ENCODE data around the gene GHR.

GHR gene

DNA sequence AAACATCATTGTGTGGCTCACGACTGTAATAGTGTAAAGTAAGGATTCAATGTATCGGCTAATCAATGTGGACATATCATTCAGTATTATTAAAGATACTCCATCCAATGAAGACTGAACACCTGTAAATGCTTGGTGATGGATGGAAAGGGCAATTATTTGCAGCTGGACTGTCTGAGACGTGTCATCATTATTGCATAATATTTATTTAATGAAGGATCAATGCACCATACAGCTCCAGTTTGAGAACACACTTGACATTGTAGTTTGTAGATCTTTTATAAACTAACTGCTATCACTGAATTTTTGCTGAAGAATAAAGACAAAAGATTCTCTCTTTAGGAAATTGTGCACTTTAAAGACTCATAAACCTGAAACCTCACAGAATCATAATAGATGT, 215.7 kb downstream of the GHR start:
- Histone ChIP-seq H3K9me2 (replicated peaks; ENCODE audit: low read depth, low read length) (no peaks in the 10 kb centered on the region), H3K36me3 (ENCODE audit: insufficient read depth, low read length) (no peaks in the 10 kb centered on the region), H3K79me2 (ENCODE audit: insufficient read depth, low read length) (no peaks in the 10 kb centered on the region), H3K4me2 (ENCODE audit: low read depth, low read length, poor library complexity, severe bottlenecking) (no peak overlapping the region), H3K27me3 (ENCODE audit: insufficient read depth, low read length, poor library complexity, severe bottlenecking) (no peaks in the 10 kb centered on the region), H2AFZ (ENCODE audit: low read length) (no peak overlapping the region), H3K9me3 (ENCODE audit: insufficient read depth, low read depth, low read length) (no peaks in the 10 kb centered on the region), H3K9ac (ENCODE audit: low read depth, low read length, poor library complexity, severe bottlenecking) (no peak overlapping the region), H3F3A (ENCODE audit: low read depth) (no peaks in the 10 kb centered on the region), H3K4me1 (ENCODE audit: insufficient read depth, low read length, poor library complexity, severe bottlenecking) (no peaks in the 10 kb centered on the region), H3K4me3 (ENCODE audit: low read length, poor library complexity, severe bottlenecking) (no peak overlapping the region), H4K20me1 (ENCODE audit: insufficient read depth, low read length, poor library complexity, severe bottlenecking) (no peaks in the 10 kb centered on the region)
- TF ChIP-seq EZH2phosphoT487 (IDR thresholded peaks at IDR 0.05; ENCODE audit: borderline replicate concordance), result no peak
- TF ChIP-seq, protein P1, sequence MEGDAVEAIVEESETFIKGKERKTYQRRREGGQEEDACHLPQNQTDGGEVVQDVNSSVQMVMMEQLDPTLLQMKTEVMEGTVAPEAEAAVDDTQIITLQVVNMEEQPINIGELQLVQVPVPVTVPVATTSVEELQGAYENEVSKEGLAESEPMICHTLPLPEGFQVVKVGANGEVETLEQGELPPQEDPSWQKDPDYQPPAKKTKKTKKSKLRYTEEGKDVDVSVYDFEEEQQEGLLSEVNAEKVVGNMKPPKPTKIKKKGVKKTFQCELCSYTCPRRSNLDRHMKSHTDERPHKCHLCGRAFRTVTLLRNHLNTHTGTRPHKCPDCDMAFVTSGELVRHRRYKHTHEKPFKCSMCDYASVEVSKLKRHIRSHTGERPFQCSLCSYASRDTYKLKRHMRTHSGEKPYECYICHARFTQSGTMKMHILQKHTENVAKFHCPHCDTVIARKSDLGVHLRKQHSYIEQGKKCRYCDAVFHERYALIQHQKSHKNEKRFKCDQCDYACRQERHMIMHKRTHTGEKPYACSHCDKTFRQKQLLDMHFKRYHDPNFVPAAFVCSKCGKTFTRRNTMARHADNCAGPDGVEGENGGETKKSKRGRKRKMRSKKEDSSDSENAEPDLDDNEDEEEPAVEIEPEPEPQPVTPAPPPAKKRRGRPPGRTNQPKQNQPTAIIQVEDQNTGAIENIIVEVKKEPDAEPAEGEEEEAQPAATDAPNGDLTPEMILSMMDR (conservative IDR thresholded peaks at IDR 0.05; ENCODE audit: low read length), result no peak

DNA sequence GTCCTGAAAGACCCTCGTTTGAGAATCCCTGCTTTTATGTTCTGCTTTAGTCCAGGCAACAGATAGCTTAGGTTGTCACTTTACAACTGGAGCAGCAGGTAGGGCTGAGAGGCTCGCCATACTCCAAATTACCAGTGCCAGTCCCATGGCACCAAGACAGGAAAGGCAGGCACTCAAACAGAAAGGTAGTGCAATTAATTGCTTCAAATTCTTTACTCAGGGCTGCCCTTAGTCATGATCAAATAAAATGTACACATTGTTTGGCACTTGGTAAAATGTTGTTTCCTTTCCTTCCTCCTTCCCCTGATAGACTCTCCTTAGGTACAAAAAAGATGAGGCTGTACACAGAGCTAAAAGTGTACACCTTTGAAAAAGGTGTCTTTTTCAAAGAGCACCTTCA, 217.6 kb downstream of the GHR start:
- H3K9ac ChIP-seq (ENCODE audit: low read depth, low read length, poor library complexity, severe bottlenecking), result no peak overlapping the region
- H3K79me2 ChIP-seq (ENCODE audit: insufficient read depth, low read length), result no peaks in the 10 kb centered on the region
- H2AFZ ChIP-seq (ENCODE audit: low read length), result no peak overlapping the region
- H3K4me2 ChIP-seq (ENCODE audit: low read depth, low read length, poor library complexity, severe bottlenecking), result no peak overlapping the region
- no peaks in the 10 kb centered on the region for H3K9me2 ChIP-seq (replicated peaks; ENCODE audit: low read depth, low read length)
- no peaks in the 10 kb centered on the region for H3K27me3 ChIP-seq (ENCODE audit: insufficient read depth, low read length, poor library complexity, severe bottlenecking)
- TF ChIP-seq EZH2phosphoT487 (IDR thresholded peaks at IDR 0.05; ENCODE audit: borderline replicate concordance), result no peak
- TF ChIP-seq, protein P1 (conservative IDR thresholded peaks at IDR 0.05; ENCODE audit: low read length), result no peak
- H3K36me3 ChIP-seq (ENCODE audit: insufficient read depth, low read length), result no peaks in the 10 kb centered on the region
- H3K9me3 ChIP-seq (ENCODE audit: insufficient read depth, low read depth, low read length), result no peaks in the 10 kb centered on the region
- no peaks in the 10 kb centered on the region for H4K20me1 ChIP-seq (ENCODE audit: insufficient read depth, low read length, poor library complexity, severe bottlenecking)
- no peaks in the 10 kb centered on the region for H3F3A ChIP-seq (ENCODE audit: low read depth)
- no peaks in the 10 kb centered on the region for H3K4me1 ChIP-seq (ENCODE audit: insufficient read depth, low read length, poor library complexity, severe bottlenecking)
- H3K4me3 ChIP-seq (ENCODE audit: low read length, poor library complexity, severe bottlenecking), result no peak overlapping the region

- H3K9me2 ChIP-seq (replicated peaks; ENCODE audit: low read depth, low read length), result no peaks in the 10 kb centered on the region
These were observed 218.2 kb downstream of the GHR start for GRCh38 chr5:42641336-42642005.

More at GRCh38 chr5:42641336-42642005, 218.2 kb downstream of the GHR start:
- Histone ChIP-seq H4K20me1 (ENCODE audit: insufficient read depth, low read length, poor library complexity, severe bottlenecking) (no peaks in the 10 kb centered on the region), H3F3A (ENCODE audit: low read depth) (no peaks in the 10 kb centered on the region), H3K4me3 (ENCODE audit: low read length, poor library complexity, severe bottlenecking) (no peak overlapping the region), H3K36me3 (ENCODE audit: insufficient read depth, low read length) (no peaks in the 10 kb centered on the region), H3K9ac (ENCODE audit: low read depth, low read length, poor library complexity, severe bottlenecking) (no peak overlapping the region), H3K4me2 (ENCODE audit: low read depth, low read length, poor library complexity, severe bottlenecking) (no peak overlapping the region), H3K9me3 (ENCODE audit: insufficient read depth, low read depth, low read length) (no peaks in the 10 kb centered on the region), H2AFZ (ENCODE audit: low read length) (no peak overlapping the region), H3K79me2 (ENCODE audit: insufficient read depth, low read length) (no peaks in the 10 kb centered on the region), H3K27me3 (ENCODE audit: insufficient read depth, low read length, poor library complexity, severe bottlenecking) (no peaks in the 10 kb centered on the region), H3K4me1 (ENCODE audit: insufficient read depth, low read length, poor library complexity, severe bottlenecking) (no peaks in the 10 kb centered on the region)
- no peak for TF ChIP-seq EZH2phosphoT487 (IDR thresholded peaks at IDR 0.05; ENCODE audit: borderline replicate concordance)
- TF ChIP-seq, protein P1 (conservative IDR thresholded peaks at IDR 0.05; ENCODE audit: low read length), result no peak

Data from Loucy (cell line).